GM19463 (cell line): ENCODE results near the gene TMEM135.
A peak's percentile ranks its signal among the peaks of the same experiment; 100 is the strongest.
"Not testable (repeated sequence)": the region's sequence is repeated elsewhere in the genome, so short reads cannot be mapped to it uniquely, and the experiment has no call there.

ENCODE experiments used
- ATAC-seq: cut with Tn5 transposase; IDR thresholded peaks from one replicate; pipeline ENCODE4 v1.9.1; 2021; ENCODE audit warnings: mild to moderate bottlenecking, moderate library complexity; ENCODE audit not compliant: unreplicated experiment

Gene TMEM135

GRCh38 chr11:87076260-87076783 lies 38.6 kb downstream of the TMEM135 start:
- no peak for ATAC-seq

GRCh38 chr11:87076874-87077429 lies 39.2 kb downstream of the TMEM135 start:
- ATAC-seq: no peak

- ATAC-seq: peak; percentile 70
Measured at GRCh38 chr11:87081358-87081757, 43.6 kb downstream of the TMEM135 start.

- no peak for ATAC-seq
Measured at GRCh38 chr11:87082590-87082989, 44.9 kb downstream of the TMEM135 start.

- ATAC-seq: no peak
Measured at GRCh38 chr11:87083029-87083428, 45.3 kb downstream of the TMEM135 start.

- no peak for ATAC-seq
Measured at GRCh38 chr11:87092159-87092558, 54.4 kb downstream of the TMEM135 start.

- ATAC-seq: no peak
Measured at GRCh38 chr11:87092567-87092966, 54.8 kb downstream of the TMEM135 start.

GRCh38 chr11:87097582-87097981 lies 59.8 kb downstream of the TMEM135 start:
- ATAC-seq: peak; percentile 99

GRCh38 chr11:87101956-87102580 lies 64.3 kb downstream of the TMEM135 start:
- no peak for ATAC-seq

- ATAC-seq: not testable (repeated sequence)
Measured at GRCh38 chr11:87105826-87106225, 68.1 kb downstream of the TMEM135 start.

- ATAC-seq: not testable (repeated sequence)
Measured at GRCh38 chr11:87107379-87107778, 69.6 kb downstream of the TMEM135 start.

- ATAC-seq: no peak
Measured at GRCh38 chr11:87110443-87111131, 72.9 kb downstream of the TMEM135 start.

GRCh38 chr11:87114093-87114492 lies 76.4 kb downstream of the TMEM135 start:
- ATAC-seq: no peak

- no peak for ATAC-seq
Measured at GRCh38 chr11:87116185-87116584, 78.5 kb downstream of the TMEM135 start.

GRCh38 chr11:87120937-87121336 lies 83.2 kb downstream of the TMEM135 start:
- no peak for ATAC-seq

GRCh38 chr11:87122852-87123251 lies 85.1 kb downstream of the TMEM135 start:
- no peak for ATAC-seq

- ATAC-seq: no peak
Measured at GRCh38 chr11:87125257-87125656, 87.5 kb downstream of the TMEM135 start.

GRCh38 chr11:87127101-87127500 lies 89.4 kb downstream of the TMEM135 start:
- ATAC-seq: no peak

- ATAC-seq: no peak
Measured at GRCh38 chr11:87128372-87128771, 90.6 kb downstream of the TMEM135 start.

- ATAC-seq: no peak
Measured at GRCh38 chr11:87134524-87135106, 96.9 kb downstream of the TMEM135 start.

- no peak for ATAC-seq
Measured at GRCh38 chr11:87136236-87136635, 98.5 kb downstream of the TMEM135 start.

GRCh38 chr11:87137711-87138110 lies 100.0 kb downstream of the TMEM135 start:
- no peak for ATAC-seq
